NB4 (cell line): Measurements from ENCODE around the gene CALD1.

Experiments used
- DNase-seq: peaks from one replicate; pipeline ENCODE4 v3.0.0; 2010; ENCODE audit warnings: low read depth
- H3K4me3 ChIP-seq: one replicate; pipeline ENCODE4 v1.5.1; 2011; ENCODE audit warnings: mild to moderate bottlenecking, low read depth, low read length, moderate library complexity
- MYC ChIP-seq: IDR thresholded peaks from 2 replicates; pipeline ENCODE4 v1.6.1; 2011; ENCODE audit warnings: low read depth, low read length
- POLR2A ChIP-seq: IDR thresholded peaks from 2 replicates; pipeline ENCODE4 v1.6.1; 2011; ENCODE audit warnings: mild to moderate bottlenecking; ENCODE audit not compliant: insufficient read length; ENCODE audit errors: extremely low read depth
- TF ChIP-seq, protein P1 (sequence below): IDR thresholded peaks from one replicate; pipeline ENCODE4 v1.5.1; 2012; ENCODE audit warnings: low read depth, low read length
- TF ChIP-seq, protein P2 (sequence below): IDR thresholded peaks from 2 replicates; pipeline ENCODE4 v1.6.1; 2011; ENCODE audit warnings: low read depth, low read length

Gene CALD1

DNA sequence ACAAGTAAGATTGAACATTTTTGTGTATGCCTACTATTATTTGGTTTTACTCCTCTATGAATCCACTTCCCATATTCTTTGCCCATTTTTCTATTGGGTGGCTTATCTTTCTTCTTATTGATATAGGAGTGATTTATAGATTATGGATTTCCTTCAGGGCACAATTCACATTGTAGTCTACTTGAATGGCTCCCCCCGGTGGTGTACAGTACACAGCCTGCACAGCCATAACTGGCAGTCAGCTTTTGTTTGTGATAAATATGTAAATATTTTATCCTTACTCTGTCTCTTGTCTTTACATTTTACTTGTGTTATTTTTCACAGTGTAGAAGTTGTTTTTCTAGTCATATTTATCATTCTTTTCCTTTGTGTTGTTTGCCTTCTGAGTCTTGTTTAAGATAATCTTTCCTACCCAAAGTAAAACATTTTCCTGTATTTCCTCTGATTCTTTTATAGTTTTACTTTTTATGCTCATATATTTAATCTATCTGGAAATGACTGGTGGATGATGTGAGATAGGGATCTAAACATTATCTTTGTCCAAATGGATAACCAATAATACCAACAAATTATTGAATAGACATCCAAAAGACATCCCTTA, 23.9 kb upstream of the CALD1 start:
- no peak overlapping the region for H3K4me3 ChIP-seq
- DNase-seq = peak; percentile 20
- no peak for TF ChIP-seq MYC
- no peak for TF ChIP-seq POLR2A
- TF ChIP-seq, protein P1, sequence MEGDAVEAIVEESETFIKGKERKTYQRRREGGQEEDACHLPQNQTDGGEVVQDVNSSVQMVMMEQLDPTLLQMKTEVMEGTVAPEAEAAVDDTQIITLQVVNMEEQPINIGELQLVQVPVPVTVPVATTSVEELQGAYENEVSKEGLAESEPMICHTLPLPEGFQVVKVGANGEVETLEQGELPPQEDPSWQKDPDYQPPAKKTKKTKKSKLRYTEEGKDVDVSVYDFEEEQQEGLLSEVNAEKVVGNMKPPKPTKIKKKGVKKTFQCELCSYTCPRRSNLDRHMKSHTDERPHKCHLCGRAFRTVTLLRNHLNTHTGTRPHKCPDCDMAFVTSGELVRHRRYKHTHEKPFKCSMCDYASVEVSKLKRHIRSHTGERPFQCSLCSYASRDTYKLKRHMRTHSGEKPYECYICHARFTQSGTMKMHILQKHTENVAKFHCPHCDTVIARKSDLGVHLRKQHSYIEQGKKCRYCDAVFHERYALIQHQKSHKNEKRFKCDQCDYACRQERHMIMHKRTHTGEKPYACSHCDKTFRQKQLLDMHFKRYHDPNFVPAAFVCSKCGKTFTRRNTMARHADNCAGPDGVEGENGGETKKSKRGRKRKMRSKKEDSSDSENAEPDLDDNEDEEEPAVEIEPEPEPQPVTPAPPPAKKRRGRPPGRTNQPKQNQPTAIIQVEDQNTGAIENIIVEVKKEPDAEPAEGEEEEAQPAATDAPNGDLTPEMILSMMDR = peak; percentile 55

DNA sequence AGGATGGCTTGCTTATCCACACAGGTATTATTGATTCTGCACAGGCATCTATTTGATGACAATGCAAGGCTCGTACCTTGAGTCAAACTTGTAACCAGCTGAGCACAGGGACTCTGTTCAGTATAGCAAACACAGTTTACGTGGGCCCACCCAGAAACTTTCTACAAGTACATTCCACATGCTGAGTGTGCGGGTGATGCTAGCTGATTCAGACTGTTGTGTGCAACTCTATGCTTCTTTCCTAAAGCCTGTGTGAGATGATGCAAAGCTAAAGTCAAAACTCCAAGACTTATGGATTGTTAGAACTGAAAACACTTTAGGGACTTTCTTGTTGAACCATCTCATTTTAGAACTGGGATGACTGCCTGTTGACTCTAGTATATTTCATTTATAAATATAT, 21.5 kb upstream of the CALD1 start:
- no peak for DNase-seq

GRCh38 chr7:134758981-134759380, 20.5 kb upstream of the CALD1 start:
- TF ChIP-seq MYC (no peak), POLR2A (no peak)
- TF ChIP-seq, protein P1 = no peak
- TF ChIP-seq, protein P2, sequence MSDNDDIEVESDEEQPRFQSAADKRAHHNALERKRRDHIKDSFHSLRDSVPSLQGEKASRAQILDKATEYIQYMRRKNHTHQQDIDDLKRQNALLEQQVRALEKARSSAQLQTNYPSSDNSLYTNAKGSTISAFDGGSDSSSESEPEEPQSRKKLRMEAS = no peak
- no peak for DNase-seq
- H3K4me3 ChIP-seq = no peak overlapping the region

More for the DNA sequence above, 21.5 kb upstream of the CALD1 start:
- TF ChIP-seq, protein P1 = no peak
- TF ChIP-seq, protein P2 = no peak
- H3K4me3 ChIP-seq = no peak overlapping the region

- no peak for DNase-seq
- TF ChIP-seq, protein P1 = no peak
- TF ChIP-seq POLR2A (no peak), MYC (no peak)
- TF ChIP-seq, protein P2 = no peak
- no peak overlapping the region for H3K4me3 ChIP-seq
These were observed 18.2 kb upstream of the CALD1 start for GRCh38 chr7:134761266-134761665.

GRCh38 chr7:134763960-134764359, 15.5 kb upstream of the CALD1 start:
- H3K4me3 ChIP-seq = no peak overlapping the region
- TF ChIP-seq MYC (no peak), POLR2A (no peak)
- TF ChIP-seq, protein P1 = no peak
- TF ChIP-seq, protein P2 = no peak
- no peak for DNase-seq

GRCh38 chr7:134764365-134764764, 15.1 kb upstream of the CALD1 start:
- DNase-seq = no peak
- TF ChIP-seq, protein P2 = no peak
- no peak for TF ChIP-seq POLR2A
- TF ChIP-seq, protein P1 = no peak
- TF ChIP-seq MYC = no peak
- no peak overlapping the region for H3K4me3 ChIP-seq
